Activated naive CD4-positive, alpha-beta T cell treated with anti-CD3 and anti-CD28 coated beads, Interleukin-2, amount 10 ng/mL, durations not matched to agents 7 days and 5 days (primary cell): ENCODE data around the gene ZNF778.

ENCODE experiments used
- CTCF ChIA-PET: fragments of 350-600 bp; sonication (Branson Sonifier 250); formaldehyde crosslinking; loops from one replicate; lab custom pipeline; 2021; ENCODE audit warnings: antibody characterized with exemption; lab: Charles Lee
- DNase-seq: peaks from one replicate; pipeline ENCODE4 v3.0.0-alpha.2; 2020
- H3K27ac Mint-ChIP-seq: one replicate; pipeline ENCODE4 v1.8.0; 2021; ENCODE audit warnings: mild to moderate bottlenecking, moderate library complexity, mixed read lengths
- H3K27me3 Mint-ChIP-seq: one replicate; pipeline ENCODE4 v1.8.0; 2021; ENCODE audit warnings: mild to moderate bottlenecking, mixed read lengths
- H3K36me3 Mint-ChIP-seq: one replicate; pipeline ENCODE4 v1.8.0; 2021; ENCODE audit warnings: mixed read lengths
- H3K4me1 Mint-ChIP-seq: one replicate; pipeline ENCODE4 v1.8.0; 2021; ENCODE audit warnings: mixed read lengths
- H3K4me3 Mint-ChIP-seq: one replicate; pipeline ENCODE4 v1.8.0; 2021; ENCODE audit warnings: mild to moderate bottlenecking, moderate library complexity, mixed read lengths
- H3K9me3 Mint-ChIP-seq: one replicate; pipeline ENCODE4 v1.8.0; 2021; ENCODE audit warnings: mixed read lengths

The ZNF778 gene

DNA sequence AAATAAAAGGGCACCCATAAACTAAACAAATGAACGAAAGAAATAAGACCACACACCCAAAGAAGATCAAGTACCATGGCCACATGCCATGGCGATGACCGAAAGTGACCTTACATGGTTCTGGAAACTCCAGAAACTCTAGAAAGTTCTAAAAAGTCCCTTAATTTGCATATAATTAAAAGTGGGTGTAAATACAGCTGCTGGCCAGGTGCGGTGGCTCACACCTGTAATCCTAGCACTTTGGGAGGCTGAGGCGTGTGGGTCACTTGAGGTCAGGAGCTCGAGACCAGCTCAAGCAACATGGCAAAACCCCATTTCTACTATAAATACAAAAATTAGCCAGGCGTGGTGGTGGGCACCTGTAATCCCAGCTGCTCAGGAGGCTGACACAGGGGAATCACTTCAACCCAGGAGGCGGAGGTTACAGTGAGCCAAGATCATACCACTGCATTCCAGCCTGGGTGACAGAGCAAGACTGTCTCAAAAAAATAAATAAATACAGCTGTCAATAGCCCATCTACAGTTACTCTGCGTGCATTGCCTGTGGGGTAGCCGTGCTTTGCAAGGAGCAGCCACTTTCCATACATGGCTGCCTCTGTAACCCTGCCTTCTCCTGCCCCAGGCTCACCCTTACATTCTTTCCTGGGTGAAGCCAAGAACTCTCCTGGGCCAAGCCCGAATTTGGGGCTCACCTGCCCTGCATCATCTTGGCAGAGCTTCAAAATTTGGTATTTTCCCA, 7.2 kb upstream of the ZNF778 start:
- Mint-ChIP-seq H3K36me3 (no peaks in the 10 kb centered on the region), H3K27me3 (peaks cover 6% of the 10 kb centered on the region), H3K4me1 (peaks cover 3% of the 10 kb centered on the region), H3K9me3 (no peaks in the 10 kb centered on the region), H3K27ac (no peak overlapping the region), H3K4me3 (no peak overlapping the region)
- DNase-seq = no peak
- CTCF ChIA-PET = no interaction called here

- Mint-ChIP-seq H3K36me3 (no peaks in the 10 kb centered on the region), H3K27me3 (peaks cover 3% of the 10 kb centered on the region), H3K4me3 (no peak overlapping the region), H3K4me1 (peaks cover 6% of the 10 kb centered on the region), H3K9me3 (no peaks in the 10 kb centered on the region), H3K27ac (no peak overlapping the region)
- DNase-seq = no peak
- CTCF ChIA-PET = no interaction called here
Measured at GRCh38 chr16:89210904-89211515, 6.5 kb upstream of the ZNF778 start.

DNA sequence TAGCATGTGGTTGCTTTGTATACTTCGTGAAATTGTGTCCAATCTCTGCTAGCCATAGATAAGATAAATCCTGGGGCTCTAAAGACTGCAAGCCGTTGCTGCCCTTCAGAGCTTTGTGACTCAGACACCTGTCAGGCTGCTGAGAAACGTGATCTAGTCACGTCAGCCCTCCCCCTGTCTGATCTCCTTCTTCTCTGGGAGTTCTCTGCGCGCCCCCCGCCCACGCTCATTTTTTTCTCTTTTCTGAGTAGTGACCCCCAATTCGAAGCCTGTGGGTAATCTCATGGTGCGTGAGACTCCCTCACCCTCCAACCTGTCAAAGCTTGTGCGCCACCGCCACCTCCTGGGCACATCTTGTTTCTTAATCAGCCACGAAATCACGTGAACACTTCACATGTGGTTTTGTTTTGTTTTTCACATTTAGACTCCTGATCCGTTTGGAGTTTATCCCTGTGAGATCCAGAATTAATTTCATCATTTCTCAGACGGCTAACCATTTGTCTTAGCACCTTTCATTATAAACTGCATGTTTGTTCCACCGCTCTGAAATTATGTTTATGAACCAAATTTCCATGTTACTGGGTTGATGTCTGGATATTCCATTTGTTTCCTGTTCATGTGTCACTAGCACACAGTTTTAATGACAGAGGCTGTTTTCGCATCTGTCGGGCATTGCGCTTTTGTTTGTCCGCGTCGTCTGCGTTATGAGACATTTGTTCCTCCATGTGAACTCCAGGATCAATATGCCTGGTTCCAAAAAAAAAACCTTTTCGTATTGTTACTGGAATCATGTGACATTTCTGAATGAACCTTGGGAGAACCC, 977 bp upstream of the ZNF778 start:
- H3K9me3 Mint-ChIP-seq = no peaks in the 10 kb centered on the region
- peak overlapping the region; percentile 90 for H3K4me3 Mint-ChIP-seq
- peak overlapping the region; percentile 81 for H3K27ac Mint-ChIP-seq
- peaks cover 27% of the 10 kb centered on the region for H3K4me1 Mint-ChIP-seq
- H3K36me3 Mint-ChIP-seq = peaks cover 4% of the 10 kb centered on the region
- peak; percentile 91 for DNase-seq
- CTCF ChIA-PET = interaction anchor here (0.8 to 1.5 kb wide), 4 partner anchors 272 to 406 kb away, joined by 3 to 5 read pairs (median 4); no protein-coding TSS in a partner anchor
- peaks cover 3% of the 10 kb centered on the region for H3K27me3 Mint-ChIP-seq

GRCh38 chr16:89217138-89217387, 440 bp upstream of the ZNF778 start:
- Mint-ChIP-seq H3K27me3 (peaks cover 3% of the 10 kb centered on the region), H3K36me3 (peaks cover 8% of the 10 kb centered on the region), H3K4me1 (peaks cover 27% of the 10 kb centered on the region), H3K27ac (peak overlapping the region; percentile 81), H3K9me3 (no peaks in the 10 kb centered on the region), H3K4me3 (peak overlapping the region; percentile 90)
- DNase-seq = no peak
- CTCF ChIA-PET = interaction anchor here (1.2 kb wide), 1 partner anchor 479 kb away, joined by 3 read pairs; no protein-coding TSS in a partner anchor

DNA sequence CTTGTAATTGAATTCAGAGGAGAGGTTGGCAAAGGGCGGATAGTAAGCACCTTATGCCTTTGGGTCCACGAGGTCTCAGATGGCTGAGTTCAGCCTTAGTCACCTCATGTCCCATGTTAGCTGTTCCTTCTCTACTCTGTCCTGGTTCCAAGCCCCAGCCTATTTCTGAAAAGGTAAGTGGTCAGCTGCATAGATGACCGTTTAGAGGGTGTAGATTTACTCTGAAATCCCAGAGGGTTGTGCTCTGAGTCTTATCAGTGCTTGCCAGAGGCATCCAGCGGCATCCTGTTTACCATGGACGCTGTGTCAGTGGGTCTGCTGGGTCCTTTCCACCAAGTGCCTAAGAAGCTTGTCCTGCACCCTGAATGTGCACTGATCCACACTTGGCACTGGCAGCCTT, 1.9 kb downstream of the ZNF778 start:
- Mint-ChIP-seq H3K4me3 (peak overlapping the region; percentile 37), H3K36me3 (peaks cover 22% of the 10 kb centered on the region), H3K4me1 (peaks cover 27% of the 10 kb centered on the region), H3K27ac (peak overlapping the region; percentile 24), H3K9me3 (no peaks in the 10 kb centered on the region), H3K27me3 (peaks cover 3% of the 10 kb centered on the region)
- no peak for DNase-seq
- CTCF ChIA-PET = interaction anchor here (2.0 kb wide), 1 partner anchor 21 kb away, joined by 5 read pairs; no protein-coding TSS in a partner anchor

DNA sequence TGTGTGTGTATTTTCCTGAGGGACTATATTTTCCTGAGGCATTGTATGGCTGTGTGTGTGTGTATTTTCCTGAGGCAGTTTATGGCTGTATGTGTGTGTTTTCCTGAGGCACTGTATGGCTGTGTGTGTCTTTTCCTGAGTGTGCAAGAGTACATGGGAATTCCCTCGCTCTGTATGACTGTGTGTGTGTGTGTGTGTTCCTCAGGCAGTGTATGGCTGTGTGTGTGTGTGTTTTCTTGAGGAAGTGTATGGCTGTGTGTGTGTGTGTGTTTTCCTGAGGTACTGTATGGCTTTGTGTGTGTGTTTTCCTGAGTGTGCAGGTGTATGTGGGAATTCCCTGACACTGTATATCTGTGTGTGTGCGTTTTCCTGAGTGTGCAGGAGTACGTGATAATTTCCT, 4.1 kb downstream of the ZNF778 start:
- peaks cover 17% of the 10 kb centered on the region for H3K4me1 Mint-ChIP-seq
- H3K27ac Mint-ChIP-seq = no peak overlapping the region
- H3K4me3 Mint-ChIP-seq = no peak overlapping the region
- H3K9me3 Mint-ChIP-seq = peaks cover 9% of the 10 kb centered on the region
- no peak for DNase-seq
- CTCF ChIA-PET = no interaction called here
- peaks cover 39% of the 10 kb centered on the region for H3K36me3 Mint-ChIP-seq
- no peaks in the 10 kb centered on the region for H3K27me3 Mint-ChIP-seq

DNA sequence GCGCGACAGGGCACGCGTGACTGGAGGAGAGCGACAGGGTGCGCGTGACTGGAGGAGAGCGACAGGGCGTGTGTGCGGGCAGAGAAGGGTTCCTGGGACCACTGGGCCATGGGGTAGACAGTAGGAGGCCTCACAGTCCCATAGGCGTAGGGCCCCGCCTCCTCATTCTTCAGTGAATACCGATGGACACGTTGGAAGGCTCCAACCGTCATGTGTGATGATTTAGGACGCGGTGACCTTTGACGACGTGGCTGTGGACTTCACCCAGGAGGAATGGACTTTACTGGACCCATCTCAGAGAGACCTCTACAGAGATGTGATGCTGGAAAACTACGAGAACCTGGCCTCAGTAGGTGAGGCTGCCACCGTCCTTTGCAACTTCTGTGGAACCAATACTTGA, 5.4 kb downstream of the ZNF778 start:
- H3K4me3 Mint-ChIP-seq = no peak overlapping the region
- peaks cover 21% of the 10 kb centered on the region for H3K9me3 Mint-ChIP-seq
- peaks cover 52% of the 10 kb centered on the region for H3K36me3 Mint-ChIP-seq
- DNase-seq = no peak
- peaks cover 13% of the 10 kb centered on the region for H3K4me1 Mint-ChIP-seq
- no peak overlapping the region for H3K27ac Mint-ChIP-seq
- H3K27me3 Mint-ChIP-seq = no peaks in the 10 kb centered on the region
- CTCF ChIA-PET = no interaction called here

DNA sequence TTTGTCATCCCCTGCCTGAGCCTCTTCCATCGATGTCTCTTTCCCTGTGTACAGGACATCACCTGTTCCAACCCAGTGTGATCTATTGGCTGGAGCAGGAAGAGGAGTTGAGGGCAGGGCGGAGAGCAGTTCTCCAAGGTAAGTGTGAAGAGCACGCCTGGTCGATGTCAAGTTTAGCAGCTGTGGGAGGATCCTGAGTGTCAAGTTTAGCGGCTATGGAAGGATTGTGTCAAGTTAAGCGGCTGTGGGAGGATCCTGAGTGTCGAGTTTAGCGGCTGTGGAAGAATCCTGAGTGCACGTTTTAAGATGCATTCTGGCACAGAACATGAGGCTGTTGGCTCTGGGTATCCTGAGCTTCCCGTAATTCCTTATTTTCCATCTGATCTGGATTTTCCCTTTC, 7.2 kb downstream of the ZNF778 start:
- Mint-ChIP-seq H3K27ac (no peak overlapping the region), H3K9me3 (peaks cover 36% of the 10 kb centered on the region), H3K4me3 (no peak overlapping the region), H3K36me3 (peaks cover 66% of the 10 kb centered on the region), H3K27me3 (no peaks in the 10 kb centered on the region), H3K4me1 (peaks cover 3% of the 10 kb centered on the region)
- DNase-seq = no peak
- CTCF ChIA-PET = no interaction called here

DNA sequence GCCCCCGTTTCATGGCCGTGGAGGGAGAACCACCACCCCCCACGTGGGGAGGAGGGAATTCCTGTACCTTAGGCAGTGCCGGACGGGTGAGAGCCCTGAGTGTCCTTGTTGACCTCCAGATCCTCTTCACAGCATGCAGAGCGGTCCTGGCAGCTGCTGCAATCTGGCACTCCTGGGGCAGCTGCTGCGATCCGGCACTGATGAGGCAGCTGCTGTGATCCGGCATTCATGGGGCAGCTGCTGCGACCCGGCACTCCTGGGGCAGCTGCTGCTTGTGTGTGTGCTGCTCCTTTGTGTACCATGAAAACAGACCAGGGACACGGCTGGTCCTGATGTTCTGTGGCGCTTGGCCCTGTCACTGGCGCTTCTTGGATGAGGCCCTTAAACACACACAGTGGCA, 12.8 kb downstream of the ZNF778 start:
- Mint-ChIP-seq H3K4me1 (peaks cover 3% of the 10 kb centered on the region), H3K9me3 (peaks cover 54% of the 10 kb centered on the region), H3K4me3 (no peak overlapping the region), H3K27me3 (no peaks in the 10 kb centered on the region), H3K27ac (no peak overlapping the region), H3K36me3 (peaks cover 79% of the 10 kb centered on the region)
- CTCF ChIA-PET = no interaction called here
- DNase-seq = no peak

GRCh38 chr16:89232107-89232506, 14.6 kb downstream of the ZNF778 start:
- H3K4me1 Mint-ChIP-seq = peaks cover 3% of the 10 kb centered on the region
- H3K27me3 Mint-ChIP-seq = no peaks in the 10 kb centered on the region
- H3K36me3 Mint-ChIP-seq = peaks cover 65% of the 10 kb centered on the region
- peaks cover 42% of the 10 kb centered on the region for H3K9me3 Mint-ChIP-seq
- H3K4me3 Mint-ChIP-seq = no peak overlapping the region
- CTCF ChIA-PET = no interaction called here
- DNase-seq = no peak
- no peak overlapping the region for H3K27ac Mint-ChIP-seq

DNA sequence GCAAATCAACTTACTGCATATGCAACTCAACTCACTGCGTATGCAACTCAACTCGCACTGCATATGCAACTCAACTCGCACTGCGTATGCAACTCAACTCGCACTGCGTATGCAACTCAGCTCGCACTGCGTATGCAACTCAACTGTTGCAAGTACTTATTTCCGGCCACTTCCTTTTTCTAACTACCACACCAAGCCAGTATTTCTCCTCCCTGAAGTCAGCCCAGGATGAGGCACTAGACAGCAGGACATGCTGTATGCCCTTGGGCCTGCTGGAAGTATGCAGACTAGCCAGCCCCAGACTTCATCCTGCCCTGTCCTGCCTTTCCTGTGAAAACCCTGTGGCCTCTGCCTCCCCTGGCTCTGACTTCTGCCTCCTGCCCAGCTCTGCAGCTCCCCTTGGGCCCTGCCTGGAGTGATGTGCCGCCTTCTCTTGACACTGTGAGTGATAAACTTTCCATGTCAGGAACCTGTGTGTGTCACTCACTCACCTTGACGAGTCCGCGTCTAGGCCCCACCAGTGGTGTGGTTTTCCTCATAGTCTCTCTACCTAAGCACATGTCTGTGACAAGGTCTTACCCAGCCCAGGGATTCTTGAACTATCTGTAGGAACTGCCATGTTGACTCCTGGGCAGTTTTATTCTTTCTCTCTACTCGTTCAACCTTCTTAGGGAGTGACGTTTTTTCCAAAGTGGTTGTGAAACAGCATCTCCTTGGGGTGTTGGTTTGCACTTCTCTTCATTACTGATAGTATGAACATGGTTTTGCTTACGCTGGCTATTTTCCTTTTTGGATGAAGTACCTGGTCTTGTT, 16.4 kb downstream of the ZNF778 start:
- peaks cover 48% of the 10 kb centered on the region for H3K36me3 Mint-ChIP-seq

DNA sequence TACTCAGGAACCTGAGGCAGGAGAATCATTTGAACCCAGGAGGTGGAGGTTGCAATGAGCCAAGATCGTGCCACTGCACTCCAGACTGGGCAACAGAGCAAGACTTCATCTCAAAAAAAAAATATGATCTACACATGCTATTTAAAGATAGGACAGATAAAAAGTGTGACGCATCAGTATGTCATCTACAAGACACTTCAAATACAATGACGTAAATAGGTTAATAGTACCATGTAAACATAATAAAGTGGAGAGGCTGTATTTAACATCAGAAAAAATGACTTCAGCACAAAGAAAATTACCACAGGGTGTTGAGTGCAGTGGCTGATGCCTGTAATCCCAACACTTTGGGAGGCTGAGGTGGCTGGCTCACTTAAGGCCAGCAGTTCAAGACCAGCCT, 20.2 kb downstream of the ZNF778 start:
- peaks cover 17% of the 10 kb centered on the region for H3K36me3 Mint-ChIP-seq
- no peak for DNase-seq
- CTCF ChIA-PET = no interaction called here
- peaks cover 11% of the 10 kb centered on the region for H3K9me3 Mint-ChIP-seq
- H3K4me3 Mint-ChIP-seq = no peak overlapping the region
- H3K27ac Mint-ChIP-seq = no peak overlapping the region
- no peaks in the 10 kb centered on the region for H3K27me3 Mint-ChIP-seq
- peaks cover 16% of the 10 kb centered on the region for H3K4me1 Mint-ChIP-seq

More for the DNA sequence above, 16.4 kb downstream of the ZNF778 start:
- no peaks in the 10 kb centered on the region for H3K27me3 Mint-ChIP-seq
- no peak for DNase-seq
- peaks cover 3% of the 10 kb centered on the region for H3K4me1 Mint-ChIP-seq
- H3K9me3 Mint-ChIP-seq = peaks cover 26% of the 10 kb centered on the region
- CTCF ChIA-PET = no interaction called here
- H3K4me3 Mint-ChIP-seq = no peak overlapping the region
- H3K27ac Mint-ChIP-seq = no peak overlapping the region

GRCh38 chr16:89241187-89242007, 23.9 kb downstream of the ZNF778 start:
- H3K36me3 Mint-ChIP-seq = peaks cover 1% of the 10 kb centered on the region
- peaks cover 2% of the 10 kb centered on the region for H3K9me3 Mint-ChIP-seq
- peak overlapping the region; percentile 100 for H3K27ac Mint-ChIP-seq
- CTCF ChIA-PET = interaction anchor here (1.0 to 1.7 kb wide), 5 partner anchors 18 to 148 kb away, joined by 3 to 6 read pairs (median 4); partner anchors contain the start of gene ACSF3
- H3K27me3 Mint-ChIP-seq = no peaks in the 10 kb centered on the region
- peaks cover 23% of the 10 kb centered on the region for H3K4me1 Mint-ChIP-seq
- peak overlapping the region; percentile 99 for H3K4me3 Mint-ChIP-seq
- DNase-seq = peak; percentile 85
